Mammary epithelial cell (primary cell): Measurements from ENCODE around the gene TMEM175.

Experiments
- CTCF ChIP-seq, 2 donors: IDR thresholded peaks in 1 of 2; conservative IDR thresholded peaks in 1 of 2; 2 replicates each; pipeline ENCODE4 v1.5.1; 2011 to 2012; ENCODE audit warnings: inconsistent platforms in 2 of 2, low read length in 2 of 2, mild to moderate bottlenecking in 2 of 2, control low read depth in 1 of 2, low read depth in 1 of 2; ENCODE audit not compliant: insufficient read depth in 1 of 2; ENCODE audit errors: extremely low read depth in 1 of 2
- EZH2 ChIP-seq: IDR thresholded peaks from 2 replicates; pipeline ENCODE4 v1.6.1; 2012; ENCODE audit warnings: low read length, inconsistent platforms, borderline replicate concordance

GRCh38 chr4:905485-906338 lies 26.5 kb upstream of the TMEM175 start:
- TF ChIP-seq CTCF (conservative IDR thresholded peaks at IDR 0.05 in 1 of 2, IDR thresholded peaks at IDR 0.05 in 1 of 2; ENCODE audit: extremely low read depth in 1 of 2, insufficient read depth in 1 of 2, low read depth in 1 of 2, low read length in 2 of 2): no peak
- no peak for TF ChIP-seq EZH2
